ENCODE measurements around the gene DIP2B.
"Not testable (repeated sequence)": the region's sequence is repeated elsewhere in the genome, so short reads cannot be mapped to it uniquely, and the experiment has no call there.

DIP2B gene

GRCh38 chr12:50550530-50551223 is 45.9 kb downstream of the DIP2B start:
- DNase-seq (ENCODE audit: low spot score), result no peak

DNA sequence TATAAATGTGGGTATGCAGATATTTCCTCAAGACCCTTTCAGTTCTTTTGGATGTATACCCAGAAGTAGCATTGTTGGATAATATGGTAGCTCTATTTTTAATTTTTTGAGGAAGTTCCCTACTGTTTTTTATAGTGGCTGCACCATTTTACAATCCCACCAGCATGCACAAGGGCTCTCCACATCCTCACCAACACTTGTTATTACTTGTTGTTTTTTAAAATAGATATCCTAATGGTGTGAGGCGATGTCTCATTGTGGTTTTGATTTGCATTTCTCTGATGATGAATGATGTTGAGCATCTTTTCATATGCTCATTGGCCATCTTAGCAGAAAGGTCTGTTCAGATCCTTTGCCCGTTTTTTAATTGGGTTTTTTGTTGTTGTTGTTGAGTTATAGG is 47.1 kb downstream of the DIP2B start:
- DNase-seq (ENCODE audit: low spot score), result no peak

- DNase-seq (ENCODE audit: low spot score), result no peak
These were observed 49.9 kb downstream of the DIP2B start for GRCh38 chr12:50554651-50555050.

DNA sequence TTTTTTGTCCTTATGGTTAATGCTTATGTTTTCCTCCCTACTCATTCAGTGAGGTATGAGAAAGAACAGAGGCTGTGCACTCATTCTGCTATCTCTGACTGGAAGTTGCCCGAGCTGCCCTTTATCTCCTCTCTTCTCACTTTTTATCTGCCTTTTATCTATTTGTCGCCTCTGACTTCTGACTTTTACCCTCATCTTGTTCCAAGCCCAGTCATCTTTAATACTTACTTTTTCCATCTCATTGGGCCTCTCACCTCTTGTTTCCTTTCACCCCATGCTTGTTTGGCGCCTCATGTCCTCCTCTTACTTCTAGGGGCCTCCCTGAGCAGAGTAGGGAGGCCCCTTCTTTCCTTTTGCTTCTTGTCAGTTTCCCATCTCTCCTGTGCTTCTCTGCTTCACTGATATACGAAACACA is 50.7 kb downstream of the DIP2B start:
- no peak for DNase-seq (ENCODE audit: low spot score)

DNA sequence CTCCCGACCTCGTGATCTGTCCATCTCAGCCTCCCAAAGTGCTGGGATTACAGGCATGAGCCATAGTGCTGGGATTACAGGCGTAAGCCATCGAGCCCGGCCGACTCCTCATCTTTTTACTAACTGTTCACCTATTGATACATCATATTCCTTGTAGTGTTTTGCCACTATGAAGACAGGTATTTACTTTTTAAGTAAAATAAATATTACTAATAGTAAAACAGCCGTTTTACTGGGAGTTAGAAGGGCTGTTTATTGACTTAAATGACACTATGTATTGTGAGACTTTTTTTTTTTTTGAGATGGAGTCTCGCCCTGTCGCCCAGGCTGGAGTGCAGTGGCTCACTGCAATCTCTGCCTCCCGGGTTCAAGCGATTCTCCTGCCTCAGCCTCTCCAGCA is 51.5 kb downstream of the DIP2B start:
- no peak for DNase-seq (ENCODE audit: low spot score)

DNA sequence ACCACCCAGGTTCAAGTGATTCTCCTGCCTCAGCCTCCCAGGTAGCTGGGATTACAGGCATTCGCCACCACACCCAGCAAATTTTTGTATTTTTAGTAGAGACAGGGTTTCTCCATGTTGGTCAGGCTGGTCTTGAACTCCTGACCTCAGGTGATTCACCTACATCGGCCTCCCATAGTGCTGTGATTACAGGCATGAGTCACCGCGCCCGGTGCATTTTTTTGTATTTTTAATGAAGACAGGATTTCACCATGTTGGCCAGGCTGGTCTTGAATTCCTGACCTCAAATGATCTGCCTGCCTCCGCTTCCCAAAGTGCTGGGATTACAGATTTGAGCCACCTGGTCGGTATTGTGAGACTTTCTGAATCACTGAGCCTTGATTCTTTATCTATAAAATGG is 52.0 kb downstream of the DIP2B start:
- not testable (repeated sequence) for DNase-seq (ENCODE audit: low spot score)

DNA sequence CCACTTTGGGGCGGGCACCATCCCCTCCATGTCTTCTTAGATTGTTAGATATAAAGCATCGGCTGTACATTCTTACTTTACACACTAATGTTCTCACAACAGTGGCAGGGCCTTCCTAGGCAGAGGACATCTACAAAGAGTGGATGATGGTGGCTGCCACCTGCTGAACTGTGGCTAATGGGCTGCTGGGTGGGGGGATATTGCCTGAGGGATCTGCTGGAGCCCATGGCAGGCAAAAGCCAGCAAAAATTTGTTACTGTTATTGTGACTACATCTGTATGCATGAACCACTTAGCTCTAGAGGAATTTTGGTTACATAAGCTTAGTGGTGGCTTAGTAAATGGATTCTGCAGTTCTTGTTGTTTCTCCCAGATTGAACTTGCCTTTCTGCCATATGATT is 52.6 kb downstream of the DIP2B start:
- no peak for DNase-seq (ENCODE audit: low spot score)

GRCh38 chr12:50558970-50559369 is 54.2 kb downstream of the DIP2B start:
- DNase-seq (ENCODE audit: low spot score), result no peak

DNA sequence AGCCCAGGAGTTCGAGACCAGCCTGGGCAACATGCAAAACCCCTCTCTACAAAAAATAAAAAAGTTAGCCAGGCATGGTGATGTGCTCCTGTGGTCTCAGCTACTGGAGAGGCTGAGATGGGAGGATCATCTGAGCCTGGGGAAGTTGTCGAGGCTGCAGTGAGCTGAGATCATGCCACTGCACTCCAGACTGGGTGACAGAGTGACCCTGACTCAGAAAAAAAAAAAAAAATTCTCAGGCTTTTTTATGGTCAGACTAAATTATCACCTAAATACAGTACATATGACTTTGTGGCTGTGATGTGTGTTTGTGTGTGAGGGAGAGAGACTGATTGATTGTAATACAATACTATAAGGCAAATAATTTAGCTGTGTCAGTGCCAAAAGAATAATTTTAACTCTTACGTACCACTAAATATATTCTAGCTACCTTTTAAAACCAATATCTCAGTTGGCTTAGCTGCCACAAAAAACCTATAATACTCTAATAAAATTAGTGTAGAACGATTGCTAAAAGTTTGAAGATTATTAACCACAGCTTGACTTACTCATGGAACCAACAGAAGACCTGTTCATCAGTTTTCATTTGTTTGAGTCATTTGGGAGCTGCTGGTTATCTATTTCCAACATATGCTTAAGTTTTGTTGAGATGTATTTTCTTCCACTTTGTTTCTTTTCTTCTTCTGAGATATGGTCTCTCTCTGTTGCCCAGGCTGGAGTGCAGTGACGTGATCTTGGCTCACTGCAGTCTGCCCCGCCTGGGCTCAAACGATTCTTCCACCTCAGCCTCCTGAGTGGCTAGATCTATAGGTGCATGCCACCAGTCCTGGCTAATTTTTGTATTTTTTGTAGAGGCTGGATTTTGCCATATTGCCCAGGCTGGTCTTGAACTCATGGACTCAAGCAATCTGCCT is 58.0 kb downstream of the DIP2B start:
- DNase-seq (ENCODE audit: low spot score), result no peak

DNA sequence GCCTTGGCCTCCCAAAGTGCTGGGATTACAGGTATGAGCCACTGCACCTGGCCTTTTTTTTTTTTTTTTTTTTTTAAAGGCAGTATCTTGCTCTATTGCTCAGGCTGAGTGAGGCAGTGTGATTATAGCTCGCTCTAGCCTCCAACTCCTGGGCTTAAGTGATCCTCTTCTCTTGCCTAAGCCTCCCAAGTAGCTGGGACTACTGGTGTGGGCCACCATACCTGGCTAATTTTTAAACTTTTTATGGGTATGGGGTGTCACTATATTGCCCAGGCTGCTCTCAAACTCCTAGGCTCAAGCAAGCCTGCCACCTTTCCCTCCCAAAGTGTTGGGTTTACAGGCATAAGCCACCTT is 58.6 kb downstream of the DIP2B start:
- DNase-seq (ENCODE audit: low spot score), result no peak

- no peak for DNase-seq (ENCODE audit: low spot score)
These were observed 59.6 kb downstream of the DIP2B start for GRCh38 chr12:50564237-50564947.

- DNase-seq (ENCODE audit: low spot score), result no peak
These were observed 60.1 kb downstream of the DIP2B start for GRCh38 chr12:50564948-50565297.

DNA sequence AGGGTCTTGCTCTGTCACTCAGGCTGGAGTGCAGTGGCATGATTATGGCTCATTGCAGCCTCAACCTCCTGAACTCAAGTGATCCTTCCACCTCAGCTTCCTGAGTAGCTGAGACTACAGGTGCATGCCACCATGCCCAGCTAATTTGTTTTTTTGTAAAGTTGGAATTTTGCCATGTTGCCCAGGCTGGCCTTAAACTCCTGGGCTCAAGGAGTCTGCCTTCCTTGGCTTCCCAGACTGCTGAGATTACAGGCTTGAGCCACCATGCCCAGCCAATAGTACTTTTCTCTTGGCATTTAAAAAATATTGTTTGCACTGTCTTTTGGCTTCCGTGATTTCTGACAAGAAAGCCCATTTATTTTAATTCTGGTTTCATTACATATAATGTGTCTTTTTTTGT is 61.3 kb downstream of the DIP2B start:
- no peak for DNase-seq (ENCODE audit: low spot score)

GRCh38 chr12:50567926-50568325 is 63.1 kb downstream of the DIP2B start:
- no peak for DNase-seq (ENCODE audit: low spot score)

GRCh38 chr12:50568338-50569091 is 63.7 kb downstream of the DIP2B start:
- DNase-seq (ENCODE audit: low spot score), result no peak

- no peak for DNase-seq (ENCODE audit: low spot score)
These were observed 64.5 kb downstream of the DIP2B start for GRCh38 chr12:50569321-50569720.

DNA sequence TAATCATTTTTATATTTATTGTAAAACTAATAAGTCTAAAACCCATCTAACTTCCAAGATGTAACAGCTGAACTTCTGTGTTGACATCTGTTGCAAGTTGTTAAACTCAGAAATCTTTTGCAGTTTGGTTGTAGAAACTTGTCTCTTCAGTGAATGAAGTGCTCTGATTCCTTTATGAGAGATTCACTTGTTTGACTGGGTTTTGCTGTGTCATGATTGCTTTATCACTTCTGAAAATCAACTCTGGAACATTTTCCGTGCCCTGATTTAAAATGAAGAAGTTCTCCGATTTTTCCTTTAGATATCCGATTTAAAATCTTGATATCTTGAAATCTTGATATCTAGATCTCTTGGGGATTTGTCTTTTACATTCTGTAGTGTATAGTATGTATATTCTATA is 65.1 kb downstream of the DIP2B start:
- DNase-seq (ENCODE audit: low spot score), result peak; percentile 34

DNA sequence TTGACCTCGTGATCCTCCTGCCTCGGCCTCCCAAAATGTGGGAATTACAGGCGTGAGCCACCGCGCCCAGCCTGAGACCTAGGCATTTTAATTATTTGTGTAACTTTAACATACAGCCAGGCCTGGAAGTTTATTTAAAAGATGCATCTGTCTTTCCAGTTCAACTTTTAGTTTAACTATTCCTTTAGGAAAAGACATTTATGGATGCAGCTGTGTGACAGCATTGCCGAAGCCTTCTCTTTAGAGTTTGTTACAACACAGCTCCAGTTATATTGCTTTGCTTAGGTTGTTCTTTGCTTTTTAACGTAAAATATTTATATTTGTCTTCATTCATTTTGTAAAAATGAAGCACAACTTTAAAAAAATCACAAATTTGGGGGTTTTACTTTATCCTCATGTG is 67.0 kb downstream of the DIP2B start:
- DNase-seq (ENCODE audit: low spot score), result no peak

DNA sequence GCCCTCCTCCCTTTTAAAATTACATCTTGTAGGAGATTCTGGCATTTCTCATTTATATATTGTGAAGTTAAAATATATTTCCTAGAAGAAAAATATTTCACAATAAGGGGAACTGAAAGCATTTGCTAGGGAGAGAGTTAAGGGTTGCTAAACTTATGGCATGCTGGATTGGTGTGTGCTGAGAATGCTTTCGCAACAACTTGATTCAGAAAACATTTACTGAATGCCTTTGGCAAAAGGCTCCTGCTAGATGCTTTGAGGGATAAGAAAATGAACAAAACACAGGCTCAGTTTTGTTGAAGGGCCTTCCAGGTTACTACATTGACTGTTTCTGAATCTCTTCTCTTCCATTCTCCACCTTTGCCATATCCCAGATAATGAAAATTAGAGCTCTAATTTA is 67.5 kb downstream of the DIP2B start:
- no peak for DNase-seq (ENCODE audit: low spot score)

GRCh38 chr12:50572760-50573159 is 68.0 kb downstream of the DIP2B start:
- no peak for DNase-seq (ENCODE audit: low spot score)

- DNase-seq (ENCODE audit: low spot score), result no peak
These were observed 68.5 kb downstream of the DIP2B start for GRCh38 chr12:50573271-50573670.
